Stimulated activated CD4-positive, alpha-beta T cell treated with anti-CD3 and anti-CD28 coated beads, TNF-alpha, amount 100 ng/mL, for 24 hours (primary cell): ENCODE data around the gene RNF38.
A peak's percentile ranks its signal among the peaks of the same experiment; 100 is the strongest.
"Not testable (repeated sequence)": the region's sequence is repeated elsewhere in the genome, so short reads cannot be mapped to it uniquely, and the experiment has no call there.

ENCODE experiments used
- DNase-seq, 3 experiments: peaks; one replicate each; pipeline ENCODE4 v3.0.0-alpha.2; 2020; ENCODE audit warnings: low read depth in 3 of 3

RNF38 gene

DNA sequence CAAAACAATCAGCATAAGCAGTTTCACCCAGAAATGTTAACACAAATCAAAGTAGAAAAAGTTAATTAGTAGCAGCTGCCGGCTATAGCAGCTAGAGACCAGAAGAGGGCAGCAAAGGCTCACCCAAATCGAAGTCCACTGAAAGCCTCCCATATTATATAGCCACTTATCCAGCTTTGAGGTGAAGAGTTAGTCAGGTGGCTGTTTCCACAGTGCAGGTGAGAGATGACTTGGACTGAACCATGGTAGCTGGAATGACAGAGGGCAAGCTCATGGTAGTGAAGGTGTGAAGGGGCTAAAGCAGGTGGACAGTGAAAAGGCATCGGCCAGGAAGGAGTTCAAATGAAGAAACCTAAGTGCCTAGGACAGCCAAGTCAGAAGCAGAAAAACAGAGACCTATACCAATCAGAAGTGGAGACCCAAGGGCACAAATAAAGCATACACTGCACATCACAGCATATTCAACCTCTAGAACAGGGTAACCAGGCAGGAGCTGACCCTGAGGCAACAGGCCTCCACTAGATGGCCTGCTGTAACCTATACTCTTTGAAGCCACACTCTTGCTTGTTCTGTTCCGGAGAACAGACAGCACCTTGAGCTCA, 7.2 kb upstream of the RNF38 start:
- peak; percentile 34 to 50 (median 42) for DNase-seq

DNA sequence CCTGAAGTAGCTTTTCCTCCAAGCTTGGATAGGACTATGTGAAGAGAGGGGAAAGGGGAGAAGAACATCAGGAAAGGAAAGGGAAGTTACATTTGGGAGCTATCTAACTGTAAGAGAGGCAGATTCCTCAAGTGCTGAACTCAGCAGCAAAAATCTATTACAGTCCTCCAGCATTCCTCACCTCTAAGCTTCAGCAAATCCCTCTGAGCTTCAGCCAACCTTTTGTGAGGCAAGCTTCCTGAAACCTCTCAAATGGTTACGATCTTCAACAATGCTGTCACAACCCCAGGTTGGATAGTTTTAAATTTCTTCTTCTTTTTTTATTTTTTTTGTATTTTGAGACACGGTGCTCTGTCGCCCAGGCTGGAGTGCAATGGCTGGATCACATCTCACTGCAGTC, 2.5 kb upstream of the RNF38 start:
- DNase-seq: no peak

DNA sequence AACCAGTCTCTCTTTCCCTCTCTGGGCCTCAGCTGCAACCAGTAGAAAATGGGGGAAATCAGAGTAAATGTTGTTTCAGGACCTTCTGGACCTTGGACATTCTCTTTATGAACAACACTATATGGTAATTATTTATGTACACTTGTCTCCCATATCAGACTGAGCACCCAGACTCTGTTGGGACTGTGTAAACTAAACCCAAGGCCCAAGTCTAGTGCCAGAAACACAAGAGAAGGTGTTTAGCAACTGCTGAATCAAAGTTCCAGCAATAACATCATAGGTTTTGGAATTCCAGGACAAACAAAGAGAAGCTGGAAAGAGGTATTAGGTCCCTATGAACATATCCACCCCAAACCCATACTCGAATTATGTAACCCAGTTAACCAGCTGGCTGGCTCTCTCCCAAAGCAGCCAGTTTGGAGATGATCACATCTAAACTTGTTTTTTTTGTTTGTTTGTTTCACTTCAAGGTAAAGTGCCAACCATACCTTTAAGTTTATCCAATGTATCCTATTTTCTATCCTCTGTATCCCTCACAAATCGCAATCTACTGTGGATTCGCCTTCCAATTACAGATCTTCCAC, 1.9 kb upstream of the RNF38 start:
- no peak for DNase-seq

DNA sequence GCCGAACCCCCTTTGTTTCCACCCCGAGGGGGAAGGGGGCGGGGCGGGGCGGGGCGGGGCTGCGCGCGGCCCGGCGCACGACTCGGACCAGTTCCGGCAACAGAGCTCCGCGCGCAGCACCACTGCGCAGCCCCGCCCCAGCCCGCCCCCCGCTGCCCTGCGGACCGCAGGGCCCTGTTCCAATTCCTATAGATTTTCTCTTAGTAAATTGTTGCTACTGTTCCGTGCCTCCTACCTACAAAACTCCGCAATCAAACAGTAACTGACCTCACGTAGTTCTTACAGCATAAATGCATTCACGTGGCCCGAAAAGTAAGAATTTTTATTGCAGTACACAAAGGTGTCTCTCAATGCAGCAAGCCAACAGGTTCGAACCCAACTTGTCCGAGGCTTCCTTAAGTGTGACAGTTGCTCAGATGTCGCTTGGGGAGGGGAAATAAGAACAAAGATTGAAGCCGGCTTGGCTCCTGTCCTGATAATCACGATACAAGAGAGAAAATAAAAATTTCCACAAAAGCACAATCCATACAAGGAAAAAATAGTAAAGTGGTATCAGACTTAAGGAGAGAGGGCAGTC, 1.2 kb upstream of the RNF38 start:
- peak in 1 of 3 experiments; percentile 69 for DNase-seq

DNA sequence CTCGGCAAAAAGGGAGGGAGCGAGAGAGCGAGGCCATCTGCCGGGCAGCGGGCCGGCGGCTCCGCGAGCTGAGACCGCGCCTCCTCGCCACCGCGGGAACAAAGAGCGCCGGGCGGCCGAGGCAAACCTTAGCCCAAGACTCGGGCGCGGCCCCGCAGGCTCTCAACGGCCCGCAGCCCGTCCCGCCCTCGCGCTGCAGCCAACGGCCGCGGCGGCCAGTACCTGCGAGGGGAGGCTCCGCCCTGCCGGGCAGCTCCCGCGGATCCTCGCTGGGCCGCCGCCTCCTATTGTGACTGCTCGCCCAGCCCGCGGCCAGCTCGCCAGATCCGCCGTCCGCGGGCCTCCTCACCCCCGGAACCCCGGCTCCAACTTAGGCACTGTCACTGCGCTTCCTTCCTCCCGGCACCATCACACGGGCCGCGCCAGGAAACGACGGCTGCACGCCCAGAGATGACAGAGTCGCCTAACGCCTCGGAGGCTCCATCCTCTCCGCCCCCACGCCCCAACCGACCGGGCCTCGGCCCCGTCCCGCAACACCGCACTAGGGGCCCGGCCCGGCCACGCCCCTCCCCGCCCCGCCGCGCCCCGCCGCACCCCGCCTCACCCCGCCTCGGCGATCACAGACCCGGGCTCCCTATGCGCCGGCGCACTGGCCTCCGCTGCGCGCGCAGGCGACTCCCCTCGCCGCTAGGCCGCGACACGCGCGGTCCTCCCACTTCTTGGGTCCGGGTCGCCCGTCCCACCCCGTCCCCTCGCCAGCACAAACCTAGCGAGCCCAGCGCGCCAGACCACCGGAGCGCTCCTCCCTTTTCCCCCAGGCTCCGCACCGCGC, 479 bp upstream of the RNF38 start:
- peak; percentile 76 to 89 (median 85) for DNase-seq

DNA sequence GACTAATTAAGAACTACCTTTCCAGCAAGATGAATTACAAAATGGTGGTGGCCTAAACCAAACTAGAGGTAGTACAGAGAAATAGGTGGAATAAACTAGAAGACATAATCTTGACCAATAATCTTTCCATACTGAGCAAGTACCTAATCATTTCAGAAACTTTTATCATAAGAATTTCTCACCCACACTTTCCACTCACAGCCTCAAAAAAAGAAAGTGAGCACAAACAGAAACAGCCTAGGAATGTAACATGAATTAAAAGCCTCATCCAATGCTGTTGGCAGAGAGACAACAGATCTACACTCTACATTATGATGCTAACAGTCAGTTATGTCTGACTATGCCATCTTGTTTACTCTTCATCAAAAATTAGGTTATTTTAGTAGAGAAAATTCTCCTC, 1.3 kb downstream of the RNF38 start:
- no peak for DNase-seq

DNA sequence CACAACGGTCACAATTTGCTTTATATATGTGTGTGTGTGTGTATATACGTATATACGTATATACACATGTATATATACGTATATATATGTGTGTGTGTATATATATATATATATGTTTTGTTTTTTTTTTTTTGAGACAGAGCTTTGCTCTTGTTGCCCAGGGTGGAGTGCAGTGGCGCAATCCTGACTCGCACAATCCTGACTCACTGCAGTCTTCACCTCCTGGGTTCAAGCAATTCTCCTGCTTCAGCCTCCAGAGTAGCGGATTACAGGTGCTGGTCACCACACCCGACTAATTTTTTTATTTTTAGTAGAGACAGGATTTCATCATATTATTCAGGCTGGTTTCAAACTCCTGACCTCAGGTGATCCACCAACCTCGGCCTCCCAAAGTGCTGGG, 3.1 kb downstream of the RNF38 start:
- no peak for DNase-seq

DNA sequence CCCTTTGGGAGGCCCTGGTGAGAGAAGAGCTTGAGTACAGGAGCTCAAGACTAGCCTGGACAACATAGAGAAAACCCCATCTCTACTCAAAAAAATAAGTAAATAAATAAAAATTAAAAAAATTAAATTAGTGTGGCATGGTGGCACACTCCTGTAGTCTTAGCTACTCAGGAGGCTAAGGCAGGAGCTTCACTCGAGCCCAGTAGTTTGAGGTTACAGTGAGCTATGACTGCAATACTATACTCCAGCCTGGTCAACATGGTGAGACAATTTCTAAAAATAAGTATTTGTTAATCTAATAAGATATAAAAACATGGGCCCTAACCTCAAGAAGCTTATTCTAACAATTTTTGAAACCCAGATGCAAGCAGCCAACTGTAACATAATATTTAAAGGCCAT, 7.6 kb downstream of the RNF38 start:
- DNase-seq: no peak

DNA sequence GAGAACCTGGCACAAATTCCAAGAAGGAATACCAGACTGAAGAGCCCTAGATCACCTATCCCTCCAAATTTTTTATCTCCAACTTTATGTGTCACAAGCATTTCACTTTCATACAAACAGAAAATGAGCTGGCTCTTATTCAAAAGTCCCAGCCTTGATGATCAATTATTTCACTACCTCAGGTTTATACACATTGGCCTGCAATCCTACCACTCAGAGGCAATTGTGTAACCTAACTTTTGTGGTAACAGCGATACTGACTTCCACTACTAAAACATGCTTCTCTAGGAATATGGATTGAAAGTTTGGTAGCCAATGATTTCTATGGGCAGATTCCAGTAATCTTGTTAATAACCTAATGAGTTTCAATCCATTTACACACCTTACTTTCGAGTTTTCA, 10.5 kb downstream of the RNF38 start:
- no peak for DNase-seq

DNA sequence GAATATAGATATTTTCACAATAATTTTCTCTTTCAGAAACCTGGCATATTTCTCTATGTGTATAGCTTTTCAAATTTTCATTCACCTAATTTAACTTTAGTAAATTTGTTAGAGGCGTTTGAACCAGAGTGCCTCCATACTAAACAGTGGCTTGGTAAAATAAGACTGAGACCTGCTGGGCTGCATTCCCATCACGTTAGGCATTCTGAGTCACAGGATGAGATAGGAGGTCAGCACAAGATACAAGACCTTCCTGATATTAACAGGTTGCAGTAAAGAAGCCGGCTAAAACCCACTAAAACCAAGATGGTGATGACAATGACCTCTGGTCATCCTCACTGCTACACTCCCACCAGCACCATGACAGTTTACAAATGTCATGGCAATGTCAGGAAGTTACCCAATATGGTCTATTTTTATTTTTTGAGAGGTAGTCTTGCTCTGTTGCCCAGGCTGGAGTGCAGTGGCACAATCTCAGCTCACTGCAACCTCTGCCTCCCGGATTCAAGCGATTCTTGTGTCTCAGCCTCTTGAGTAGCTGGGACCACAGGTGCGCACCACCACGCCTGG, 13.6 kb downstream of the RNF38 start:
- DNase-seq: not testable (repeated sequence)

DNA sequence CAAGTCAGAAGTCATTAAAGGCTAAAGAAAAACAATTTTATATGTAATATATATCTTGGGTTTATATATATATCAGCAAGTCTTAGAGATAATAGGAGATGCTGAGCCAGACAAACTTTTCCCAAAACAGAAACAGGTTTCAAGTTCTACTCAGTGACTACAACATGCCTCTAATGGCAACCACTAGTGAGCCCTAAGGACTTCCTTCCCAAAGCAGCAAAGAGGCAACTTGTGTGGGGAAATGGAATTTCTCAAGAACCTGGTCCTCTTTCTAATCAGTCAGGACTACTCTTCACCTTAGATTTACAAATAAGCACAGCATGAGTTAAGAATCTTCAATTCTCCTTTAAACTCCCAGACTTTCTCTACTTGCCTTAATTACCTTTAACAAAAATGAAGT, 17.6 kb downstream of the RNF38 start:
- DNase-seq: no peak

DNA sequence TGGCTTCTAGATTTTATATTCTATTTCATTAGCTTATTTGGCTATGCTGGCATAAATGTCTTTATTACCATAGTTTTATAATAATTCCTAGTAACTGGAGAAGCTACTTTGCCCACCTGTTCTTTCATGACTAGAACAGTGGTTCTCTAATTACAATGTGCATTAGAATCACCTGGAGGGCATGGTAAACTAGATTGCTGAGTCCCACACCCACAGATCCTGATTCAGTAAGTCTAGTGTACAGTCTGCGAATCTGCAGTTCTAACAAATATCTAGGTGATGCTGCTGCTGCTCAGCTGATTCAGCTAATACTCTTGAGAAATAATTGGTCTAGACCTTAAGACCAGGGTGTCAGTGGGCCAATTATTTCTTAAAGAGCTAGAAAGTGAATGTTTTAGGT, 35.5 kb downstream of the RNF38 start:
- no peak for DNase-seq

DNA sequence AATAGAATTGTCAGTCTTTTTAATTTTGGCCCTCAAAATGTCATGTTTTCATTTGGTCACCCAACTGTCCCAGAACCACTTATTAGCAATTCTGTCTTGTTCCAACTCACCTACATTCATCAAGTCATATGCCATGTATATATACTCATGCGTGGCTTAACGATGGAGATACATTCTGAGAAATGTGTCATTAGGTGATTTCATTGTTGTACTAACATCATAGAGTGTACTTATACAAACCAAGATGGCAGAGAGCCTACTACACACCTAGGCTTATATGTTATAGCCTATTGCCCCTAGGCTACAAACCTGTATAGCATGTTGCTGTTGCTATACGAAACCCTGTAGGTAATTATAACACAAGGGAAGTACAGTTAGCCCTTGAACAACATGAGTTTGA, 36.6 kb downstream of the RNF38 start:
- no peak for DNase-seq

DNA sequence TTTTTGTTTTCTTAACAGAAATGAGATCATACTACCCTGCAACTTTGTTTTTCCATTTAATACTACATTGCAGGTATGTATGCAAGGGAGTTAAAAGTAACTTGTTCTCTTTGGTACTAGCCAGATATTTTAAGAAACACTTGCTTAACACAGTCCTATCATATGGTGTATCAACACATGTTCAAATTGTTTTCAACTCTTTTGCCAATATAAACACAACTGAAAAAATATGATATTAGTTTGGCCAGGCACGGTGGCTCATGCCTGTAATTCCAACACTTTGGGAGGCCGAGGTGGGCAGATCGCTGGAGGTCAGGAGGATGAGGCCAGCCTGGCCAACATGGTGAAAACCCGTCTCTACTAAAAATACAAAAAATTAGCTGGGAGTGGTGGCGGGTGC, 41.6 kb downstream of the RNF38 start:
- no peak for DNase-seq

DNA sequence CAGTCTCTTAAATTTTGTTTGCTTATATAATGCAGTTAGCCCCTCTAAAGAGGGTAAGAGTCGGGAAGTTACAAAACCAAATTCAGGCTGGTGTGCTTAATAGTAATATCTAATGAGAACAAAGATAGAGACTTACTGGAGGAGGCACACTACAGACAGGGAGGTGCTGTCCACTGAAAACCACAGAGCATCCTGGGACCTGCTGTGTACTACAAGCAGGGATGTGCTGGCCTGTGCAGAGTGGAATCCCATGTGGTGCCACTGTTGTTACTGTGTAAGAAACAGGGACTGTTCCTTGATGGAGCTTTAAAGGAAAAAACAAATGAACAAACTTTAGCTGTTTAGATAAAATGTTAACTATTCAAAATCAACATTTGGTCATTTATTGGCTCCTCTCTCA, 42.4 kb downstream of the RNF38 start:
- DNase-seq: no peak

DNA sequence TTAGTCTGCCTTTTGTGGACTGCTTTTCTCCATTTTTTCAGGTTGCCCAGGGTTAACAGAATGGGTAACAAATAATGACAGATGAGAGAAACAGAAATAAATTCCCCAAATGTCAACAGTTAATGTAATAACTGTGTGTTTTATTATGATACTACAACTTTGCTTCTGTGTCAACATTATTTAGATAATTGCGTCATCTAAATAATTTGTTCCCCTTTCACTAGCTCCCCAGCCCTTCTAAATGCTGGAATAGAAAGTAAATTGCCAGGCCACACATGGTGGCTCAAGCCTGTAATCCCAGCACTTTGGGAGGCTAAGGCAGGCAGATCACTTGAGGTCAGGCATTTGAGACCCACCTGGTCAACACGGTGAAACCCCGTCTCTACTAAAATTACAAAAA, 53.5 kb downstream of the RNF38 start:
- no peak for DNase-seq

DNA sequence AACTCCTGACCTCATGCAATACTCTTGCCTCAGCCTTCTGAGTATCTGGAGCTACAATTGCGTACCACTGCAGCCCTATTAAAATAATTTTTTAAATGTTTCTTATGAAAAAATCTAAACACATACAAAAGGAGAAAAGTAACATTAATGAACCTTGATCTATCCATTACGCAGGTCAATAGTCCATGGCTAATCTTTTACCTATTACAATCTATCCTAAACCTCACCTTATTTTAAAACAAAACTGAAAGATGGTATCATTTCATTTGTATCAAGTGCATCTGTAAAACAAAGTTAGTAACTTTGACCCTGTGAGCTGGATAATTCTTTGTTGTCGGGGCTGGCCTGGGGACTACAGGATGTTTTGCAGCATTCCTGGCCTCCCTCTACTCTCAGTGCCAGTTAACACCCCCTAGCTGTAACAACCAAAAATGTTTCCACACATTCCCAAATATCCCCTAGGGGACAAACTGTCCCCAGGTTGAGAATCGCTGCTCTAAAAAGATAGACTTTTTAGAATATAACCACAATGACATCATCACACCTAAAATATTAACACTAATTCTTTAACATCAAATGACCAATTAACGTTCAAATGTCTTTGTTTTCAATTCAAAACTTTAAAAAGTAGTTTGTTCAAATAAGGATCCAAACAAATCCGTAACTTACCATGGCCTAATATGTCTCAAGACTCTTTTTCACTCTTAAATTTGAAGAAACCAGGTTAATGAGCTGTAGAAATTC, 54.8 kb downstream of the RNF38 start:
- no peak for DNase-seq

DNA sequence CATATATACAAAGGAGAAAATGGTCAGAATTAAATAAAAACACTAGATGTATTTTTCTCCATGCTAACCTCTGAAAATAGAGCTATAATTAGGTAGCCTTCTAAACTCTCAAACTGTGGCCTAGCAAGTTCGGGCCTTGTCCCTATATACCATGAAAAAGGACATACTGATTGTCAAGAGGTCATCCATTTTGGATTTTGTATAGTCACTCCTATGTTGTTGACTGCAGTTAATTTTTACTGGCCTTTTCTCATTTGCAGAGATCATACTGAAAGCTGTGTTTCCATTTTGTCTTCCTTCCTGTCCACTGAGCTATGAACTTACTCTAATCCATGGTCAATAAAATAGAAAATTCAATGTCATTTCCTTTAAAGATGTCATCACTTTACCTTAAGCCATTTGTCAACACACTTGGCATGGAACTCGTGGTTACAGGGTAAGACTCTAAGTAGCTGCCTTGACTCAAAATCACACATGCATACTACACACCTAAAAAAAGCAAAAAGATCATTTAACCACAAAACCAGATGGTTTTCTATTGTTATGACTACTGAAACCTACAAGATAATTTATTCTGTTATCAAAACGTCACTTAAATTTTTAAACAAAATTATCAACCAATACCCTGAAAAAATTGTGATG, 58.0 kb downstream of the RNF38 start:
- no peak for DNase-seq

DNA sequence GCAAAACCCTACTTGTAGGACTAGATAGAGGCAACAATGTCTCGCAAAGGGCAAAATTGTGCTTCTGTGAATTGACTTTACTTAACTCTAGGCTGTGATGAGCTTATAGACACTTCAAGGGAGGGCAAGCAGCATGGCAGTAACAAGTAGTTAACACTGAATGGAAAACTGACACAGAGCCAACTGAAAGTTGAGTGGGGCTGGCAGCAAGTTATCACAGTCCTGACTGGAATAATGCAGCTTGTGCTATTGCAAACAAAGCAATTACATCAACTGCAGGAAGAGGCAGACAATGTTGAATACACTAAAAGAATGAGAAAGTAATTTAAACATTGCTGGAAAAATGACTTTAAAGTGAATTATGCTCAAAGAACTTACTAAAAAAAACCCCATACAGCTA, 62.2 kb downstream of the RNF38 start:
- no peak for DNase-seq

DNA sequence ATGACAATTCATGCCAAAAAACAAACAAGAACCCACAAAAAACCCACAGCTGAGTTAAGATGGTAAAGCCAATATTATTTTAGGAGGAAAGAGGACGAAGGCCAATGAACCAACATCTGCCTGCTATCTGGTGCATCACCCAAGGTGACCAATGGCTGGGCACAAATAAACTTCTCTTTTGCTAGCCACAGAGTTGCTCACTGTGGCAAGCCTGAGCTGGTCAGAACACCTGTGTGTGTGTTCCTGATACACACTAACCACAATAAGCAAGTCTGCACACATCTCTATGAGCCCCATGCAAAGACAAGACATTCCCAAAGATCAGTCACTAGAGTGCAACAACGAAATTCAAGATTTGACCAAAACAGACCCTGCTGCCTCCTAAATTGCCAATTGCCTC, 63.1 kb downstream of the RNF38 start:
- no peak for DNase-seq

DNA sequence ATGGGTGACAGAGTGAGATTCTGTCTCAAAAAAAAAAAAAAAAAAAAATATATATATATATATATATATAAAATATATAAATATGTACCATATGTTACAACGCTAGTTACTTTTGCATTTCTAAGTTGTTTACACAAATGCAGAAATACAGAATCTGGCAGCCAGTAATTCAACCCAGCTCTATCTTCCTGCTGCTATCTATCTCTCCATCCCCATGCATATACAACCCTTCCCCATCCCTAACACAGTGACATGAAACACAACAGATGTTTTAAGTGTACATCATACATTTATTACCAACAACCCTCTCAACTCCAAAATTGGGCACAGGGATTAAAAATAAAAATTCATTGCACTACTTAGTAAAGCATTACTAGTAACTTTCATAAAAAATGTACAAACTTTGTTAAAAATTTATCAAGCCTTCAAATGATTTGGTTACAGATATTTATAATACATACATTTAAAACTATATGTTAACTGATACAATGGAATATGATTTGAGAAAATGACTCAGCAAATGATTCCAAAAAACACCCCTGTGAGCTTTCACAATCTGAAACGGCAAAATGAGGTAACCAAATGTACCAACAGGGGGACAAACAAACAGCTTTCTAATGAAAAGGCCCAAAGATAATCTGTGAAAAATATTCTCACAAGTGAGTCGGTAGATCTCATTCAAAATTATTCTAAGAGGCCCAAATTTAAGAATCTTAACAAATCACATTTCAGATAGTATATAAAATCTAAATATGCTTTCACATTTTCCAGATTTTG, 63.8 kb downstream of the RNF38 start:
- DNase-seq: no peak
